Lower lobe of right lung (tissue), 2 donors: ENCODE data around the gene MAPT. TPM values are rescaled to one million over a fixed set of nuclear protein-coding genes. Genes with fewer than 3 reads are reported as not detected.

Experiments
- ATAC-seq, 2 donors: fragments of 200-7000 bp; cut with Tn5 transposase; one replicate each; pipeline ENCODE4 v1.9.1; 2020 to 2022; ENCODE audit warnings: mild to moderate bottlenecking in 2 of 2, moderate library complexity in 2 of 2
- DNase-seq: peaks from one replicate; pipeline ENCODE4 v3.0.0-alpha.2; 2020
- H3K27ac ChIP-seq: fragments of 200-600 bp; one replicate; pipeline ENCODE4 v1.8.0; 2022
- H3K27me3 ChIP-seq: fragments of 200-600 bp; one replicate; pipeline ENCODE4 v1.8.0; 2022; ENCODE audit warnings: low read depth
- H3K36me3 ChIP-seq: fragments of 200-600 bp; one replicate; pipeline ENCODE4 v1.8.0; 2022; ENCODE audit warnings: mild to moderate bottlenecking
- H3K4me1 ChIP-seq: fragments of 200-600 bp; one replicate; pipeline ENCODE4 v1.8.0; 2022
- H3K4me3 ChIP-seq: fragments of 200-600 bp; one replicate; pipeline ENCODE4 v1.8.0; 2022; ENCODE audit warnings: mild to moderate bottlenecking
- H3K9me3 ChIP-seq: fragments of 200-600 bp; one replicate; pipeline ENCODE4 v1.8.0; 2022
- intact Hi-C: fragments of 100-400 bp; cut with DNase I; formaldehyde crosslinking; loops from one replicate; pipeline ENCODE4 v1.11.0; 2022
- total RNA-seq: library from RNA; stranded (reverse); fragmentation: NEBNext Ultra II Directional; extraction: Animal tissue kit (Norgen Biotek cat#: 25700); gene quantifications from one replicate; pipeline ENCODE4 v1.2.1, GENCODE V29; 2021
- TF ChIP-seq, protein P1 (sequence below): fragments of 200-600 bp; IDR thresholded peaks from one replicate; pipeline ENCODE4 v1.8.0; 2022; ENCODE audit warnings: antibody characterized with exemption, mild to moderate bottlenecking
- donor health status: DM: no; HTN: yes; CAD: no; lungs with severe emphysema.

MAPT gene
- total RNA-seq, 1 donor from 2014 or later = 5.5 TPM

DNA sequence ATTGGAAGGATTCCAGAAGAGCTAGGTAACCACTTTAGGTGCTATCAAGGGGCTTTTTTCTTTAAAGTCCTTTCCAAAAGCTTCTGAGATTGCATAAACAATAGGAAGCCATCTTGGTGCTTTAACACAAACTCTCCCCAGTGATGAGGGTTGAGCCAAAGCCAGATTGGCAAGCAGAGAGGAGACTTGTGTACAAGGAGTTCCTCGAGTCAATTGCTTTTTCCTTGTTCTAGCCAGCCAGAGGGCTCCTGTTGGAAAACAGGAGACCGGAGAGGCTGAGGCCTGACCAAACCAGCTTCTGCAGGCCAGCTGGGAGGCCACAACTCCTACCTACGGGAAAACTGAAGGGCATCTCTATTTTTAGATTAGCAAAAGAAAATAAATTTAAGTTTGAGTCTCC is 46.5 kb downstream of the MAPT start:
- Histone ChIP-seq H3K27ac (no peak overlapping the region), H3K4me3 (no peak overlapping the region), H3K36me3 (no peaks in the 10 kb centered on the region), H3K9me3 (no peaks in the 10 kb centered on the region), H3K4me1 (peaks cover 10% of the 10 kb centered on the region), H3K27me3 (no peaks in the 10 kb centered on the region)
- DNase-seq (no peak), ATAC-seq (peak; percentile 71 to 76)
- TF ChIP-seq, protein P1, sequence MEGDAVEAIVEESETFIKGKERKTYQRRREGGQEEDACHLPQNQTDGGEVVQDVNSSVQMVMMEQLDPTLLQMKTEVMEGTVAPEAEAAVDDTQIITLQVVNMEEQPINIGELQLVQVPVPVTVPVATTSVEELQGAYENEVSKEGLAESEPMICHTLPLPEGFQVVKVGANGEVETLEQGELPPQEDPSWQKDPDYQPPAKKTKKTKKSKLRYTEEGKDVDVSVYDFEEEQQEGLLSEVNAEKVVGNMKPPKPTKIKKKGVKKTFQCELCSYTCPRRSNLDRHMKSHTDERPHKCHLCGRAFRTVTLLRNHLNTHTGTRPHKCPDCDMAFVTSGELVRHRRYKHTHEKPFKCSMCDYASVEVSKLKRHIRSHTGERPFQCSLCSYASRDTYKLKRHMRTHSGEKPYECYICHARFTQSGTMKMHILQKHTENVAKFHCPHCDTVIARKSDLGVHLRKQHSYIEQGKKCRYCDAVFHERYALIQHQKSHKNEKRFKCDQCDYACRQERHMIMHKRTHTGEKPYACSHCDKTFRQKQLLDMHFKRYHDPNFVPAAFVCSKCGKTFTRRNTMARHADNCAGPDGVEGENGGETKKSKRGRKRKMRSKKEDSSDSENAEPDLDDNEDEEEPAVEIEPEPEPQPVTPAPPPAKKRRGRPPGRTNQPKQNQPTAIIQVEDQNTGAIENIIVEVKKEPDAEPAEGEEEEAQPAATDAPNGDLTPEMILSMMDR = no peak
- intact Hi-C loops = no loop called here

DNA sequence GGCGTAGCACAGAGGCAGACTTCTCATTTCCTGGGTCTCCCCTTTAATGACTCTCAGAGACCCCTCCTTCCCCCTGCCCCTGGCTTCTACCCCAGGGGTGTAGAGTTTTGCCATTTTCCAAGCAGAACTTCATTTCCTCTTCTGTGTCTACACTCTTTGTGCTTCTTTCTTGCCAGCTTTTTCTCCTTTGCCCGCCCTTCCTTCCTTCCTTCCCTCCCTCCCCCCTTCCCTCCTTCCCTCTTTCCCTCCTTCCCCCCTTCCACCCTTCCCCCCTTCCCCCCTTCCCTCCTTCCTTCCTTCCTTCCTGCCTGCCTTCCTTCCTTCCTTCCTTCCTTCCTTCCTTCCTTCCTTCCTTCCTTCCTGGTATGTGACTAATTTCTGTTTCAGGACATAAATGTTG is 47.0 kb downstream of the MAPT start:
- H3K27ac ChIP-seq = no peak overlapping the region
- TF ChIP-seq, protein P1 = no peak
- ATAC-seq (no peak), DNase-seq (no peak)
- no peaks in the 10 kb centered on the region for H3K9me3 ChIP-seq
- H3K36me3 ChIP-seq = no peaks in the 10 kb centered on the region
- peaks cover 10% of the 10 kb centered on the region for H3K4me1 ChIP-seq
- H3K4me3 ChIP-seq = no peak overlapping the region
- intact Hi-C loops = no loop called here
- H3K27me3 ChIP-seq = no peaks in the 10 kb centered on the region

DNA sequence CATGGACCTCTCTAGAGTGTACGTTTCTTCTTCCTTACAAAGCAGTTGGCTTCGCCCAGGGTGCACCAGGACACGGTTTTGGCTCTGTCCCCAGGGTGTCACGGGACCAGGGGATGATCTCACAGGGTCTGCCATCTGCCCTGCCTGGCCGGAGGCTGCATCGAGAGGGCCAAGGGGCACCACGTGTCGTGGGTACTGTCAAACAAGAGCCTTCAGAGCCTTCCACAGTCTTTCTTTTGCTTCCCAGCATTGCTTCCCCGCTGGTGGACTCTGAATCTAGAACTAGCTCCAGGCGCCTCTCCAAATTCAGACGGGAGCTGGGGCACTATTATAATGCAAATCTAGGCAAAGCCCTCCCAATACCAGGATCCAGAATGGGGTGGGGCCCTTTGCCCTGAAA is 47.9 kb downstream of the MAPT start:
- H3K9me3 ChIP-seq = no peaks in the 10 kb centered on the region
- H3K27ac ChIP-seq = no peak overlapping the region
- intact Hi-C loops = no loop called here
- no peaks in the 10 kb centered on the region for H3K36me3 ChIP-seq
- DNase-seq (no peak), ATAC-seq (peak; percentile 21 to 45)
- H3K4me1 ChIP-seq = peaks cover 10% of the 10 kb centered on the region
- H3K4me3 ChIP-seq = no peak overlapping the region
- H3K27me3 ChIP-seq = no peaks in the 10 kb centered on the region
- TF ChIP-seq, protein P1 = no peak

DNA sequence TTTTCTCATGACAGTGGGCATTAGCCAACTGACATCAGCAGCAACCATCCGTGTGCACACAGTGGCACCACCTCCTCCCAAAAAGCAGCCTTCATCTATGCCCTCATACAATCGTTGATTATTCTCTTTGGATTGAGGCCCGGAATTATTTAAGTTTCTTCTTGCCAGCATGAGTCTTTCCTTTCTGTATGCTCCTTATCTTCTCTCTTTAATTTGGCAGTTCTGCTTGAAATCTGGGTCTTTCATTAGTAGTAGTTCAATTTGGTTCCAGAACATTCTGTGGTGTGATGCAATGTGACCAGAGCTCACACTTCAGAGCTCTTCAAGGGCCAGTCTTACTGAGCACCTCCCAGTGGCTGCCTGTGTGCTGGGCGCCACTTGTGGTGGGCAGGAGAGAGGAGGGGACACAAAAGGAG is 52.5 kb downstream of the MAPT start:
- TF ChIP-seq, protein P1 = no peak
- no peak for DNase-seq
- Histone ChIP-seq H3K36me3 (no peaks in the 10 kb centered on the region), H3K4me1 (peaks cover 11% of the 10 kb centered on the region), H3K27ac (no peak overlapping the region), H3K27me3 (peaks cover 22% of the 10 kb centered on the region), H3K4me3 (no peak overlapping the region), H3K9me3 (no peaks in the 10 kb centered on the region)
- intact Hi-C loops = no loop called here
- ATAC-seq = peak; percentile 18 to 56

DNA sequence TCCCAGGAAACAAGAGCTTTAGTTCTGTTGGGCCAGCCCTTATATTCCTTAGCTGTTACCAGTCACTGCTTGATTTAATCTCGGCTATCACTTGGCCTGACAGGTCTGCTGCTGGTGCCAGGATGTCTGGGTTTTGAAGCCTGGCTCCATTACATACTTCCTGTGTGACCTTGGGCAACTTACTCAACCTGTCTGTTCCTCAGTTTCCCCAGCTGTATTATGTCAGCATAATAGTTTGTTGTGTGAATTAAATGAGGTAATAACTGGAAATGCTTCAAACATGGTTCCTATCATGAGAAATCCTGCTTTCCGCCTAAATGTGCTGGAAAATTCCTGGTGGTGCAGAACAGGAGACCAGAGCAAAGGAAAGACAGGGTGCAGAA is 54.1 kb downstream of the MAPT start:
- intact Hi-C loops = no loop called here
- Histone ChIP-seq H3K27me3 (peaks cover 22% of the 10 kb centered on the region), H3K9me3 (no peaks in the 10 kb centered on the region), H3K36me3 (no peaks in the 10 kb centered on the region), H3K4me1 (peaks cover 11% of the 10 kb centered on the region), H3K27ac (no peak overlapping the region), H3K4me3 (peak overlapping the region; percentile 38)
- no peak for ATAC-seq
- TF ChIP-seq, protein P1 = no peak
- DNase-seq = no peak
